Panc1 (cell line): Measurements from ENCODE around the gene EIF3J.
A peak's percentile ranks its signal among the peaks of the same experiment; 100 is the strongest.

Experiments
- CTCF ChIP-seq: fragments of 450-650 bp; IDR thresholded peaks from 2 replicates; pipeline ENCODE4 v1.5.1; 2017; ENCODE audit warnings: mild to moderate bottlenecking
- POLR2AphosphoS5 ChIP-seq: IDR thresholded peaks from 2 replicates; pipeline ENCODE4 v1.6.1; 2012; ENCODE audit warnings: mild to moderate bottlenecking, low read depth, low read length, moderate library complexity
- TCF7L2 ChIP-seq: IDR thresholded peaks from 2 replicates; pipeline ENCODE4 v1.6.1; 2011; ENCODE audit warnings: mild to moderate bottlenecking, low read depth, low read length, inconsistent platforms

GRCh38 chr15:44532689-44533088 lies 4.3 kb upstream of the EIF3J start:
- TF ChIP-seq POLR2AphosphoS5 (no peak), CTCF (peak; percentile 55), TCF7L2 (no peak)
